Mesothelial cell of epicardium (in vitro differentiated cells): ENCODE results near the gene BBS7. TPM values are rescaled to one million over a fixed set of nuclear protein-coding genes. Genes with fewer than 3 reads are reported as not detected.

Experiments
- DNase-seq, 2 experiments: peaks; one replicate each; pipeline ENCODE4 v3.0.0; 2021; ENCODE audit warnings: low spot score in 2 of 2; ENCODE audit not compliant: unreplicated experiment in 2 of 2
- H3K27ac Mint-ChIP-seq: 2 replicates; pipeline ENCODE4 v1.8.0; 2021; ENCODE audit warnings: mixed read lengths
- H3K27me3 Mint-ChIP-seq: 2 replicates; pipeline ENCODE4 v1.8.0; 2021; ENCODE audit warnings: low read depth, mixed read lengths
- H3K36me3 Mint-ChIP-seq: 2 replicates; pipeline ENCODE4 v1.8.0; 2021; ENCODE audit warnings: mixed read lengths
- H3K4me1 Mint-ChIP-seq: 2 replicates; pipeline ENCODE4 v1.8.0; 2021; ENCODE audit warnings: mixed read lengths
- H3K4me3 Mint-ChIP-seq: 2 replicates; pipeline ENCODE4 v1.8.0; 2021; ENCODE audit warnings: mild to moderate bottlenecking, moderate library complexity, mixed read lengths
- H3K9me3 Mint-ChIP-seq: 2 replicates; pipeline ENCODE4 v1.8.0; 2021; ENCODE audit warnings: mixed read lengths
- total RNA-seq: library from RNA; stranded (reverse); gene quantifications from 3 replicates; pipeline ENCODE4 v1.2.1, GENCODE V29; 2021
- TF ChIP-seq, protein P1 (sequence below): fragments of 200-600 bp; sonication (generic); IDR thresholded peaks from one replicate; pipeline ENCODE4 v1.5.0; 2021; ENCODE audit warnings: antibody characterized with exemption; ENCODE audit not compliant: unreplicated experiment

Gene BBS7, protein sequence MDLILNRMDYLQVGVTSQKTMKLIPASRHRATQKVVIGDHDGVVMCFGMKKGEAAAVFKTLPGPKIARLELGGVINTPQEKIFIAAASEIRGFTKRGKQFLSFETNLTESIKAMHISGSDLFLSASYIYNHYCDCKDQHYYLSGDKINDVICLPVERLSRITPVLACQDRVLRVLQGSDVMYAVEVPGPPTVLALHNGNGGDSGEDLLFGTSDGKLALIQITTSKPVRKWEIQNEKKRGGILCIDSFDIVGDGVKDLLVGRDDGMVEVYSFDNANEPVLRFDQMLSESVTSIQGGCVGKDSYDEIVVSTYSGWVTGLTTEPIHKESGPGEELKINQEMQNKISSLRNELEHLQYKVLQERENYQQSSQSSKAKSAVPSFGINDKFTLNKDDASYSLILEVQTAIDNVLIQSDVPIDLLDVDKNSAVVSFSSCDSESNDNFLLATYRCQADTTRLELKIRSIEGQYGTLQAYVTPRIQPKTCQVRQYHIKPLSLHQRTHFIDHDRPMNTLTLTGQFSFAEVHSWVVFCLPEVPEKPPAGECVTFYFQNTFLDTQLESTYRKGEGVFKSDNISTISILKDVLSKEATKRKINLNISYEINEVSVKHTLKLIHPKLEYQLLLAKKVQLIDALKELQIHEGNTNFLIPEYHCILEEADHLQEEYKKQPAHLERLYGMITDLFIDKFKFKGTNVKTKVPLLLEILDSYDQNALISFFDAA
- 19.8 to 21.2 TPM (median 20.0 TPM) in 3 replicates for total RNA-seq

DNA sequence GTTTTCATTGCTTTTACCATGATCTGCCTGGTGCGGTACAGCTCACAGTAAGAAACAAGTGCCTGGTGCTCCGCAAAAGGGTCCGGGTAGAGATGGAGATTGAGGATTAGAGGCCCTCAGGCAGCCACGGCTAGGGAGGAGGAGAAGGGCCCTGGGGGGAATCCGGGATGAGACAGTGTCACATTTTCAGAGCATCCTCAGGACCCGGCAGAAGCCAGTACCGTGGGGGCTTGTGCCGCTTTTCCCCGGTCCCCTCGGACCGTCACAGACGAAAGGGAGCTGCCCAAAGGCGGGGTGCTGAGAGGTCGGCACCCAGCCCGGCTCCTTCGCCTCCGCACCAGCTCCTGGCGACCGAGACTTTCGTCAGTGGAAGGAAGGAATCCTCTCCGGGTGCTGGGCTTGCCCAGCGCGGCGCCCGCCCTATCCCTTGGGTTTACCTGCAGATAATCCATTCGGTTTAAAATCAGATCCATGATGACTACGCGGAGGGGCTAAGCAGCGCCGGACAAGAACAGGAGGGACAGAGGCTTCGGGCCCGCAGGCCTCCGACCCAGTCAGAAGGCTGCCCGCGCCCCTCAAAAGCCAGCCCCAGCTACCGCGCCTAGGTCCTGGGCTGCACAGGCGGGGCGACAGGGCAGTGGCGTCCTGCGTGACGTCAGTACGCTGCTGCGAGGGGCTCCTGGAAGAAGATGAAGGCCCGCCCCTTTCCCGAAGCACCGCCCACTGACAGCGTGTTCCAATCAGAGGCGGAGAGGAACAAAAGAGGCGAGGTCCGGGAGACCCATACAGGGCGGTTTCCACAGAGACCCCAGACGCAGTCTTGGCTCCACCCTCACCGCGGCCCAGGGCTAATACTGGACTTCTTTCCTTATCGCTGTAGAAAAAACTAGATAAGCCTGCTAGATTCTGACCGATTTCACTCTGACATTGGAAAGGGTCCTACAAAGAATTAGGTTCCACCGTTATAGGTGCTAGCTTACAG lies at the start of gene BBS7:
TSS of gene BBS7 (minus strand) at position 634 of the 982 bp plus-strand sequence. CDS start at position 473, 161 bp downstream.
- TF ChIP-seq, protein P1, sequence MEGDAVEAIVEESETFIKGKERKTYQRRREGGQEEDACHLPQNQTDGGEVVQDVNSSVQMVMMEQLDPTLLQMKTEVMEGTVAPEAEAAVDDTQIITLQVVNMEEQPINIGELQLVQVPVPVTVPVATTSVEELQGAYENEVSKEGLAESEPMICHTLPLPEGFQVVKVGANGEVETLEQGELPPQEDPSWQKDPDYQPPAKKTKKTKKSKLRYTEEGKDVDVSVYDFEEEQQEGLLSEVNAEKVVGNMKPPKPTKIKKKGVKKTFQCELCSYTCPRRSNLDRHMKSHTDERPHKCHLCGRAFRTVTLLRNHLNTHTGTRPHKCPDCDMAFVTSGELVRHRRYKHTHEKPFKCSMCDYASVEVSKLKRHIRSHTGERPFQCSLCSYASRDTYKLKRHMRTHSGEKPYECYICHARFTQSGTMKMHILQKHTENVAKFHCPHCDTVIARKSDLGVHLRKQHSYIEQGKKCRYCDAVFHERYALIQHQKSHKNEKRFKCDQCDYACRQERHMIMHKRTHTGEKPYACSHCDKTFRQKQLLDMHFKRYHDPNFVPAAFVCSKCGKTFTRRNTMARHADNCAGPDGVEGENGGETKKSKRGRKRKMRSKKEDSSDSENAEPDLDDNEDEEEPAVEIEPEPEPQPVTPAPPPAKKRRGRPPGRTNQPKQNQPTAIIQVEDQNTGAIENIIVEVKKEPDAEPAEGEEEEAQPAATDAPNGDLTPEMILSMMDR = no peak
- peak; percentile 94 to 98 for DNase-seq
- Mint-ChIP-seq H3K4me3 (peak within 1 kb of the TSS; percentile 98), H3K9me3 (peaks cover 19% of the 10 kb centered on the region), H3K4me1 (peaks cover 10% of the 10 kb centered on the region), H3K27me3 (no peaks in the 10 kb centered on the region), H3K36me3 (peaks cover 21% of the 10 kb centered on the region), H3K27ac (peak within 1 kb of the TSS; percentile 98)

DNA sequence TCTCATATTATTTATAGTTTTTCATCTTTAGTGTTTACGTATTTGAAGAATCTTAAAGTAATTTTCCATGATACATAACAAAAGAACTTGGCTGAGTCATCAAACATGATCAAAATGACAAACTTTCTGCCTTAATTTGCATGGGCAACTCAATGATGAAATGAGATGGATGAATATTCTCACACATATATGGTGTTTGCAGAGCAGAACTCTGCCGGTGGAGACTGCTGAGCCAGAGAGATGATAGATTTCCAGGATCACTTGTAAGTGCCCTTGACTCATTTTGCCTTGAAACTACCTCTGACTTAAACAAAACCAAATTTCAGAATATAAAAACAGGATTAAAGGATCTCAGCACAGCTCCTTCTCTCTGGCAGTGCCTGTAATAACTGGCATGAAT lies 43.4 kb upstream of the BBS7 start:
- DNase-seq = no peak
- Mint-ChIP-seq H3K27me3 (peaks cover 34% of the 10 kb centered on the region), H3K36me3 (no peaks in the 10 kb centered on the region), H3K4me3 (no peak overlapping the region), H3K27ac (no peak overlapping the region), H3K9me3 (no peaks in the 10 kb centered on the region), H3K4me1 (no peaks in the 10 kb centered on the region)
- TF ChIP-seq, protein P1 = no peak

DNA sequence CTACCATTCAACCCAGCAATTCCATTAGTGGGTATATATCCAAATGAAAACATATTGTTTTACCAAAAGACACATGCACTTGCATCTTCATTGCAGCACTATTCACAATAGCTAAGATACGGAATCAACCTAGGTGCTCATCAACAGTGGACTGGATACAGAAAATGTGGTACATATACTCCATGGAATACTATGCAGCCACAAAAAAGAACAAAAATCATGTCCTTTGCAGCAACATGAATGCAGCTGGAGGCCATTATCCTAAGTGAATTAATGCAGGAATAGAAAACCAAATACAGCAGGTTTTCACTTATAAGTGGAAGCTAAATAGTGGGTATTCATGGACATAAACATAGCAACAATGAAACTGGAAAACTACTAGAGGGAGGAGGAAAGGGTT lies 38.1 kb upstream of the BBS7 start:
- DNase-seq = no peak
- Mint-ChIP-seq H3K36me3 (no peaks in the 10 kb centered on the region), H3K27me3 (peaks cover 33% of the 10 kb centered on the region), H3K9me3 (no peaks in the 10 kb centered on the region), H3K4me1 (no peaks in the 10 kb centered on the region), H3K4me3 (no peak overlapping the region), H3K27ac (no peak overlapping the region)
- TF ChIP-seq, protein P1 = no peak

DNA sequence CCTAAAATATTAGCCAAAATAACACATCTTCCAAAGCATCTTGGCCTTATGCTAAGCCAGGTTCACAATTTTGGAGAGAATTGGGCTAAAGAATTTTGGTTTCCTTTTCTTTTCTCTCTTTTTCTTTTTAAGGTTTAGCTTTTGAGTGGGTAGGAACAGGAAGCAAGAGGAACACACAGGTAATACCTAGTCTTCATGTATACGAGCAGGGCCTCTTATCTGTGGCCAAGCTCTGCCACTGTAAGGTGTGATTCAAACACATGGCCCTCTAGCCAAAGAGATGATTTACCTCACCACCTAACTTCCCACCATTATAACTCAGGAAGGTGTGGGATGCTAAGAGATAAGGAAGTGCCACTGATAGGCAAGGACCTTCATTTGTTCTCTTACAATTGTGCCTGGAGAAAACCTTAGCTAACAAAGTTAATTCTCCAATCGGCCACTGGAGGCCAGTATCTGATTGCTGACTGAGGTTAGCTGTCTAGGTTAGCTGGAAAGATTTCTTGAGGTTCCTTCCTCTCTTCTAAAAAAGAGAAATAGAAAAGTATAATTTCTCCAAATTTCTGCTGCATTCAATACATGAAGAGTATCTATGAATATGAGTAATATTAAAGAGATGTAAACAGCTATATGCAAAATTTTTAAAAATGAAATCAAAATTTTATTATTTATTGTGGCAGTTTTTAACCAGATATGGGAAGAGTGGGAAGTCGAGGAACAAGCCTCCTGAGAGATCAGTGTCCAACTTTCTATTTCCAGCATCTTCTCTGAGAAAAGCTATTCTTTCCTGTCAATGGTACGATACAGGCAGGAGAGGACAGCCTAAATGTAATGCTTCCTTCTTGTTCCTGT lies 30.1 kb upstream of the BBS7 start:
- Mint-ChIP-seq H3K4me3 (no peak overlapping the region), H3K27ac (no peak overlapping the region), H3K4me1 (no peaks in the 10 kb centered on the region), H3K27me3 (peaks cover 45% of the 10 kb centered on the region), H3K36me3 (no peaks in the 10 kb centered on the region), H3K9me3 (peaks cover 5% of the 10 kb centered on the region)
- DNase-seq = peak; percentile 20 to 46
- TF ChIP-seq, protein P1 = peak; percentile 77
